ENCODE measurements around the gene TMEM132A. TPM values are rescaled to one million over a fixed set of nuclear protein-coding genes. Genes with fewer than 3 reads are reported as not detected.
A peak's percentile ranks its signal among the peaks of the same experiment; 100 is the strongest.

TMEM132A gene
- total and polyA plus RNA-seq, 9 of the 15 experiments (the other 6 are each of a cell fraction or from before 2014, with no cell fraction given) = 0.04 to 1.1 (median 0.18) TPM; not detected in 4

DNA sequence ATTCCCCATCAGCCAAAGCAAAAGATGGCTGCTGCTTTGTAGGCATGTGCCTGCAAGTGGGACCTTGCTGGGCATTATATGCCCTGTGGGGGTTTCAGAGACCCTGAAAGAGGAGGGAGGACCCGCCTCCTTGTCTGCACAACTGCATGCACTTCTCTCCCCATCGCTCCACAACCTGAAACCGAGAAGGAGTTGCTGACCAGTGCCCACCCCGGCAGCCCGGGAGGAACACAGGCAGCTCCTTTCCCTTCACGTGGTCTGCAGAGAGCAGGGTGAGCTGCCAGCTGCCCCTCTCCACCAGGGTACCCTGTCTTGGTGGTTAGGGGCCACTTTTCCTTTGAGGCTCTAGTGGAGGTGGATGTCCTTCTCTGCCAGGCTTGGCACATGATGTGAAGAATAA, 1.4 kb upstream of the TMEM132A start:
- H3K79me2 ChIP-seq (ENCODE audit: control insufficient read depth, insufficient read depth, low read length) = peaks cover 14% of the 10 kb centered on the region; the same call in 2 of the 3 replicates
- no peak overlapping the region for H3K4me2 ChIP-seq (ENCODE audit: insufficient read depth, low read length)
- CTCF ChIA-PET (ENCODE audit: low intra/inter-chr PET ratio) = no interaction called here
- no peak for TF ChIP-seq SAP30 (IDR thresholded peaks at IDR 0.05; ENCODE audit: borderline replicate concordance, insufficient read depth, low read depth, low read length, poor library complexity, severe bottlenecking)
- intact Hi-C loops (cut with micrococcal nuclease) (no loop called here), in situ Hi-C loops (cut with MboI) (no loop called here)
- H3K27me3 ChIP-seq (ENCODE audit: control insufficient read depth in 2 of 2, insufficient read depth in 2 of 2, low read length in 2 of 2) = peaks cover 29 to 35% of the 10 kb centered on the region in 2 experiments
- ATAC-seq = no peak
- no peak for DNase-seq (ENCODE audit: extremely low read depth in 1 of 4, low spot score in 3 of 4)
- H3K4me1 ChIP-seq (replicated peaks in 1 of 2; ENCODE audit: control insufficient read depth in 2 of 2, insufficient read depth in 2 of 2, low read length in 2 of 2) = peaks cover 7 to 22% of the 10 kb centered on the region in 2 experiments; a peak in 4 of 5 replicates
- BruUV-seq (replicated peaks) = TSS peak; percentile 21
- 87% methylated on average over 6 of the region's 6 CpGs for WGBS (ENCODE audit: insufficient coverage, low coverage, missing lambda C conversion rate)
- H3K4me3 ChIP-seq = no peak overlapping the region
- H3K9ac ChIP-seq (ENCODE audit: insufficient read depth in 1 of 2, low read depth in 2 of 2, low read length in 2 of 2) = no peak overlapping the region
- peaks cover 43% of the 10 kb centered on the region for H3K36me3 ChIP-seq (ENCODE audit: control insufficient read depth, insufficient read depth, low read length)
- POLR2A ChIA-PET = interaction anchor here (0.9 to 1.6 kb wide), 4 partner anchors 9 to 28 kb away, joined by 3 to 7 read pairs (median 6); partner anchors contain the start of gene TMEM109
- H3K27ac ChIP-seq (ENCODE audit: extremely low read depth, low read depth, low read length) = no peak overlapping the region
- no peak for FAIRE-seq
- no peaks in the 10 kb centered on the region for H3K9me1 ChIP-seq (ENCODE audit: control insufficient read depth, insufficient read depth, low read length)
- no peaks in the 10 kb centered on the region for H3K9me3 ChIP-seq (replicated peaks; ENCODE audit: control insufficient read depth, insufficient read depth, low read depth, low read length)
- H4K20me1 ChIP-seq (replicated peaks; ENCODE audit: control insufficient read depth, insufficient read depth, low read length) = peaks cover 5% of the 10 kb centered on the region; the same call in 1 of the 2 replicates
- no peak overlapping the region for H2AFZ ChIP-seq (ENCODE audit: low read depth, low read length)

DNA sequence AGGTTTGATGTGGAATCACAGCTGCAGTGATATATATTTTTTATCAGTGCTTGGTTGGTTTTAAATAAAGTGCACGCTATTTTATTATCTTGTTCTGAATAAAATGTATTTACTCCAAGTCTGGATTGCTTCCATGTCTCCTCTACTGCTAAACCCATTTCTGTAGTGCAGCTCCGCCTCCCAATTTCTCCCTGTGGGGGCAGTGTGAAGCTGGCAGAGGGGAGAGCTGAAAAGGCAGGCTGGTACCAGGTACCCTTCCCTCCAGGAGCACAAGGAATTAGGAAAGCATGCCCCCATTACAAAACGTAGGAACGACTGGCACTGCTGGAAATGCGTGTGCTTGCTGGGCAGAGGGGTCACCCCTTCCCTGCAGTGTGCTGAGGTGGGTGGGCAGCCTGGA, 934 bp upstream of the TMEM132A start:
- CTCF ChIA-PET (ENCODE audit: low intra/inter-chr PET ratio) = no interaction called here
- WGBS (ENCODE audit: insufficient coverage, low coverage, missing lambda C conversion rate) = 69% methylated on average over 5 of the region's 5 CpGs
- in situ Hi-C loops (cut with MboI) = no loop called here
- intact Hi-C loops (cut with micrococcal nuclease) = no loop called here
- POLR2A ChIA-PET = interaction anchor here (0.9 to 1.6 kb wide), 3 partner anchors 10 to 28 kb away, joined by 3 to 7 read pairs (median 6); no protein-coding TSS in a partner anchor
- H3K9me3 ChIP-seq (replicated peaks; ENCODE audit: control insufficient read depth, insufficient read depth, low read depth, low read length) = no peaks in the 10 kb centered on the region
- H3K79me2 ChIP-seq (ENCODE audit: control insufficient read depth, insufficient read depth, low read length) = peaks cover 10% of the 10 kb centered on the region; the same call in 2 of the 3 replicates
- peaks cover 43% of the 10 kb centered on the region for H3K36me3 ChIP-seq (ENCODE audit: control insufficient read depth, insufficient read depth, low read length)
- H3K27me3 ChIP-seq (ENCODE audit: control insufficient read depth in 2 of 2, insufficient read depth in 2 of 2, low read length in 2 of 2) = peaks cover 29 to 39% of the 10 kb centered on the region in 2 experiments
- ATAC-seq (no peak), FAIRE-seq (no peak), DNase-seq (ENCODE audit: extremely low read depth in 1 of 4, low spot score in 3 of 4) (no peak)
- no peak overlapping the region for H3K4me2 ChIP-seq (ENCODE audit: insufficient read depth, low read length)
- H3K4me3 ChIP-seq = no peak overlapping the region
- H3K9ac ChIP-seq (ENCODE audit: insufficient read depth in 1 of 2, low read depth in 2 of 2, low read length in 2 of 2) = no peak overlapping the region
- no peak overlapping the region for H3K27ac ChIP-seq (ENCODE audit: extremely low read depth, low read depth, low read length)
- no peak for TF ChIP-seq BRD9 (IDR thresholded peaks at IDR 0.05; ENCODE audit: low read depth, partially characterized antibody)
- no peak for TF ChIP-seq MEF2A (IDR thresholded peaks at IDR 0.05; ENCODE audit: control insufficient read depth, low read depth, low read length)
- TF ChIP-seq ZNF696 (CRISPR knock-in tag; conservative IDR thresholded peaks at IDR 0.05) = no peak
- no peak for TF ChIP-seq FOXJ2 (tag; IDR thresholded peaks at IDR 0.05)
- TF ChIP-seq NFE2 (IDR thresholded peaks at IDR 0.05; ENCODE audit: low read depth) = no peak
- no peak for TF ChIP-seq PTBP1 (IDR thresholded peaks at IDR 0.05; ENCODE audit: low read depth, low read length)
- no peak for TF ChIP-seq ZFP30 (CRISPR knock-in tag; IDR thresholded peaks at IDR 0.05; ENCODE audit: borderline replicate concordance)
- no TSS peak for BruUV-seq (replicated peaks)
- no peak overlapping the region for H2AFZ ChIP-seq (ENCODE audit: low read depth, low read length)
- peaks cover 5% of the 10 kb centered on the region; the same call in 1 of the 2 replicates for H4K20me1 ChIP-seq (replicated peaks; ENCODE audit: control insufficient read depth, insufficient read depth, low read length)
- peaks cover 5 to 22% of the 10 kb centered on the region in 2 experiments; a peak in 4 of 5 replicates for H3K4me1 ChIP-seq (replicated peaks in 1 of 2; ENCODE audit: control insufficient read depth in 2 of 2, insufficient read depth in 2 of 2, low read length in 2 of 2)
- H3K9me1 ChIP-seq (ENCODE audit: control insufficient read depth, insufficient read depth, low read length) = no peaks in the 10 kb centered on the region
